B cell (primary cell): ENCODE results near the gene PDE10A. TPM values are rescaled to one million over a fixed set of nuclear protein-coding genes. Genes with fewer than 3 reads are reported as not detected.

Source experiments
- ATAC-seq: fragments of 200-7000 bp; cut with Tn5 transposase; one replicate; pipeline ENCODE4 v1.10.0; 2021; ENCODE audit warnings: low read depth, mild to moderate bottlenecking, moderate number of reproducible peaks, moderate library complexity
- CTCF ChIA-PET: fragments of 350-600 bp; sonication (Branson Sonifier 250); formaldehyde crosslinking; loops from one replicate; lab custom pipeline; 2021; ENCODE audit warnings: antibody characterized with exemption, inconsistent platforms; lab: Charles Lee
- POLR2A ChIA-PET: fragments of 350-600 bp; sonication (Branson Sonifier 250); formaldehyde crosslinking; loops from one replicate; lab custom pipeline; 2021; ENCODE audit warnings: antibody characterized with exemption; lab: Charles Lee
- DNase-seq: peaks from one replicate; pipeline ENCODE4 v3.0.0; 2013
- H2AFZ ChIP-seq: 2 replicates; pipeline ENCODE4 v1.6.1; 2012; ENCODE audit warnings: mild to moderate bottlenecking, low read depth, low read length; ENCODE audit not compliant: insufficient read depth, poor library complexity, severe bottlenecking
- H3K27ac ChIP-seq, 2 donors: 1 replicate in 1 of 2; 2 replicates in 1 of 2; pipeline ENCODE4 v1.5.1; 2012 to 2013; ENCODE audit warnings: low read length in 2 of 2, mild to moderate bottlenecking in 2 of 2, moderate library complexity in 1 of 2
- H3K27me3 ChIP-seq, 4 experiments: fragments of 200-600 bp in 1 of 4; sonication (generic) in 1 of 4; replicated peaks in 1 of 4; 1 replicate in 2 of 4; 2 replicates in 2 of 4; pipeline versions ENCODE4 v1.6.1 to v1.7.0; 2013 to 2016; ENCODE audit warnings: low read length in 3 of 4, mild to moderate bottlenecking in 2 of 4, mixed read lengths in 1 of 4, moderate library complexity in 1 of 4; ENCODE audit not compliant: insufficient read depth in 4 of 4, control insufficient read depth in 3 of 4; ENCODE audit errors: control extremely low read depth in 1 of 4
- H3K36me3 ChIP-seq, 2 experiments: replicated peaks in 1 of 2; 1 replicate in 1 of 2; 2 replicates in 1 of 2; pipeline versions ENCODE4 v1.6.1 to v1.7.1; 2013; ENCODE audit warnings: low read length in 1 of 2; ENCODE audit not compliant: insufficient read depth in 2 of 2, control insufficient read depth in 1 of 2; ENCODE audit errors: control extremely low read depth in 1 of 2, extremely low read depth in 1 of 2
- H3K4me1 ChIP-seq, 2 donors: fragments of 200-600 bp in 1 of 2; sonication (generic) in 1 of 2; 1 replicate in 1 of 2; 2 replicates in 1 of 2; pipeline versions ENCODE4 v1.5.1 to v1.6.1; 2013 to 2017; ENCODE audit warnings: low read length in 2 of 2; ENCODE audit not compliant: control insufficient read depth in 2 of 2, insufficient read depth in 2 of 2
- H3K4me2 ChIP-seq: replicated peaks from 2 replicates; pipeline ENCODE3; 2012; ENCODE audit warnings: mild to moderate bottlenecking, low read depth, low read length; ENCODE audit not compliant: poor library complexity, severe bottlenecking
- H3K4me3 ChIP-seq, 5 experiments: fragments of 200-600 bp in 1 of 5; sonication (generic) in 1 of 5; 1 replicate in 3 of 5; 2 replicates in 2 of 5; pipeline versions ENCODE4 v1.5.1 to v1.7.0; 2011 to 2016; ENCODE audit warnings: low read length in 4 of 5, mild to moderate bottlenecking in 4 of 5, low read depth in 2 of 5, control low read depth in 1 of 5, moderate library complexity in 1 of 5; ENCODE audit not compliant: insufficient read depth in 1 of 5; ENCODE audit errors: control extremely low read depth in 1 of 5, extremely low read depth in 1 of 5
- H3K79me2 ChIP-seq: fragments of 200-600 bp; sonication (generic); one replicate; pipeline ENCODE4 v1.6.0; 2016; ENCODE audit warnings: low read length; ENCODE audit not compliant: control insufficient read depth, insufficient read depth
- H3K9ac ChIP-seq: fragments of 200-600 bp; sonication (generic); 2 replicates; pipeline ENCODE4 v1.6.1; 2017; ENCODE audit warnings: mild to moderate bottlenecking, low read length, moderate library complexity
- H3K9me3 ChIP-seq, 3 donors: one replicate each; pipeline versions ENCODE4 v1.6.1 to v1.7.1; 2013; ENCODE audit warnings: low read length in 2 of 3; ENCODE audit not compliant: control insufficient read depth in 2 of 3, insufficient read depth in 1 of 3; ENCODE audit errors: control extremely low read depth in 1 of 3
- H4K20me1 ChIP-seq: 2 replicates; pipeline ENCODE4 v1.6.0; 2012; ENCODE audit warnings: mild to moderate bottlenecking, low read length; ENCODE audit not compliant: insufficient read depth, control insufficient read depth, poor library complexity, severe bottlenecking
- H3K27ac Mint-ChIP-seq: one replicate; pipeline ENCODE4 v1.8.0; 2021; ENCODE audit warnings: mixed read lengths
- H3K27me3 Mint-ChIP-seq: one replicate; pipeline ENCODE4 v1.8.0; 2021; ENCODE audit warnings: mixed read lengths
- H3K4me1 Mint-ChIP-seq: one replicate; pipeline ENCODE4 v1.8.0; 2021; ENCODE audit warnings: mixed read lengths
- H3K4me3 Mint-ChIP-seq: one replicate; pipeline ENCODE4 v1.8.0; 2021; ENCODE audit warnings: mixed read lengths
- H3K9me3 Mint-ChIP-seq: one replicate; pipeline ENCODE4 v1.8.0; 2022; ENCODE audit warnings: mixed read lengths; ENCODE audit not compliant: insufficient read depth
- EZH2 ChIP-seq: IDR thresholded peaks from 2 replicates; pipeline ENCODE4 v1.6.1; 2012; ENCODE audit warnings: borderline replicate concordance, low read depth, mild to moderate bottlenecking, moderate library complexity, low read length; ENCODE audit not compliant: insufficient read depth, poor library complexity, severe bottlenecking
- WGBS: methylation state at CpG from one replicate; pipeline ENCODE4 v1.1.5; 2013; ENCODE audit warnings: missing lambda C conversion rate; ENCODE audit not compliant: insufficient coverage; 5-methylcytosine and 5-hydroxymethylcytosine counted together
- intact Hi-C: fragments of 100-400 bp; cut with micrococcal nuclease; formaldehyde crosslinking; loops from one replicate; pipeline ENCODE4 v1.10.0; 2022
- polyA plus RNA-seq: library from polyadenylated mRNA; depleted of rRNA; stranded (reverse); fragments of >200 nt; gene quantifications from 2 replicates; pipeline ENCODE4 v1.2.3, GENCODE V29; 2012
- total RNA-seq, 2 donors: library from RNA; stranded (reverse); fragments of 120-200 nt in 1 of 2; gene quantifications; 1 replicate in 1 of 2; 2 replicates in 1 of 2; pipeline versions ENCODE4 v1.2.3 to v1.2.4, GENCODE V29; 2013 to 2022
- TF ChIP-seq, protein P1 (sequence below): fragments of 200-600 bp; IDR thresholded peaks from one replicate; pipeline ENCODE4 v1.8.0; 2022; ENCODE audit warnings: antibody characterized with exemption, mild to moderate bottlenecking

Gene PDE10A
- total and polyA plus RNA-seq, 2 donors (not counting 1 experiment from before 2014, with no cell fraction given): not detected

DNA sequence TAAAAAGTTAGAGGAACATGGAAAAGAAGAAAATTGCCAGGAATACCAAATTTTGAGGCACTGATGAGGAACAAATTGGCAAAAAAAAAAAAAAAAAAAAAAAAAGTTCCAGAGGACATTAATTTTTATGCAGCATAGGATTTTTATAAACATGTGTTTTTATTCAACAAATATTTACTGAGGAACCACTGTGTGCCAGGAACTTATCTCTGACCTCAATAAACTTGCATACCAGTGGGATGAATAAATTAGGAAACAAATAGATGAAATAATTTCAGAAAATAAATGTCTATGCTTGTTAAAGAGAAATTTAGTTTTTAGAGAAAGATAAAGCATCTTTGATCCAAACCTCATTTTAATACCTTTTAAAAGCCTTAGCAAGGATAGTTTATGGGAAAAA is 175.1 kb downstream of the PDE10A start:
- no peak overlapping the region for H3K27ac Mint-ChIP-seq
- H3K9me3 Mint-ChIP-seq: peaks cover 3% of the 10 kb centered on the region
- ChIA-PET POLR2A (no interaction called here), CTCF (no interaction called here)
- no peaks in the 10 kb centered on the region for H3K27me3 Mint-ChIP-seq
- Histone ChIP-seq H3K36me3 (no peaks in the 10 kb centered on the region), H3K79me2 (no peaks in the 10 kb centered on the region), H3K9ac (no peak overlapping the region), H3K9me3 (peaks cover 0 to 10% (median 0%) of the 10 kb centered on the region in 3 donors), H2AFZ (no peak overlapping the region), H4K20me1 (no peaks in the 10 kb centered on the region), H3K4me1 (no peaks in the 10 kb centered on the region), H3K4me2 (no peak overlapping the region), H3K27ac (no peak overlapping the region), H3K4me3 (no peak overlapping the region), H3K27me3 (no peaks in the 10 kb centered on the region)
- no peak for ATAC-seq
- H3K4me3 Mint-ChIP-seq: no peak overlapping the region
- intact Hi-C loops: no loop called here
- H3K4me1 Mint-ChIP-seq: no peaks in the 10 kb centered on the region
- DNase-seq: no peak
- TF ChIP-seq, protein P1, sequence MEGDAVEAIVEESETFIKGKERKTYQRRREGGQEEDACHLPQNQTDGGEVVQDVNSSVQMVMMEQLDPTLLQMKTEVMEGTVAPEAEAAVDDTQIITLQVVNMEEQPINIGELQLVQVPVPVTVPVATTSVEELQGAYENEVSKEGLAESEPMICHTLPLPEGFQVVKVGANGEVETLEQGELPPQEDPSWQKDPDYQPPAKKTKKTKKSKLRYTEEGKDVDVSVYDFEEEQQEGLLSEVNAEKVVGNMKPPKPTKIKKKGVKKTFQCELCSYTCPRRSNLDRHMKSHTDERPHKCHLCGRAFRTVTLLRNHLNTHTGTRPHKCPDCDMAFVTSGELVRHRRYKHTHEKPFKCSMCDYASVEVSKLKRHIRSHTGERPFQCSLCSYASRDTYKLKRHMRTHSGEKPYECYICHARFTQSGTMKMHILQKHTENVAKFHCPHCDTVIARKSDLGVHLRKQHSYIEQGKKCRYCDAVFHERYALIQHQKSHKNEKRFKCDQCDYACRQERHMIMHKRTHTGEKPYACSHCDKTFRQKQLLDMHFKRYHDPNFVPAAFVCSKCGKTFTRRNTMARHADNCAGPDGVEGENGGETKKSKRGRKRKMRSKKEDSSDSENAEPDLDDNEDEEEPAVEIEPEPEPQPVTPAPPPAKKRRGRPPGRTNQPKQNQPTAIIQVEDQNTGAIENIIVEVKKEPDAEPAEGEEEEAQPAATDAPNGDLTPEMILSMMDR: no peak
- TF ChIP-seq EZH2: no peak

DNA sequence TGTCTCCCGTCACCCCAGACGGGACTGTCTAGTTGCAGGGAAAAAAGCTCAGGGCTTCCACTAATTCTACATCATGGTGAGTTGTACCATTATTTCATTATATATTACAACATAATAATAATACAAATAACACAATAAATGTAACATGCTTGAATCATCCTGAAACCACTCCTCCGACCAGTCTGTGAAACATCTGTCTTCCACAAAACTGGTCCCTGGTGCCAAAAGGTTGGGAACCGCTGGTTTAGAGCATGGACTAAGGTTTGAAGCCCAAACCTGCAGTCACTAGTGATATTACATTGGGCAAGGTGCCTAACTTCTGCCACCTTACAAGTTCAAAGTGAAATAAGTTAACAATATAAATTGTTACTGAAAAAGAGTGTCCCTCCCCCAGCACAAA is 175.7 kb downstream of the PDE10A start:
- Mint-ChIP-seq H3K4me1 (no peaks in the 10 kb centered on the region), H3K9me3 (no peaks in the 10 kb centered on the region), H3K27me3 (no peaks in the 10 kb centered on the region), H3K4me3 (no peak overlapping the region), H3K27ac (no peak overlapping the region)
- Histone ChIP-seq H3K79me2 (no peaks in the 10 kb centered on the region), H3K27me3 (no peaks in the 10 kb centered on the region), H3K4me3 (no peak overlapping the region), H3K27ac (no peak overlapping the region), H2AFZ (no peak overlapping the region), H3K9me3 (peaks cover 0 to 10% (median 0%) of the 10 kb centered on the region in 3 donors), H3K9ac (no peak overlapping the region), H3K4me2 (no peak overlapping the region), H3K4me1 (no peaks in the 10 kb centered on the region), H3K36me3 (no peaks in the 10 kb centered on the region), H4K20me1 (no peaks in the 10 kb centered on the region)
- ChIA-PET CTCF (no interaction called here), POLR2A (no interaction called here)
- WGBS: 50% methylated on average over 1 of the region's 4 CpGs
- intact Hi-C loops: no loop called here
- TF ChIP-seq, protein P1: no peak
- TF ChIP-seq EZH2: no peak
- ATAC-seq: no peak
- no peak for DNase-seq
